Mesenchymal stem cell (in vitro differentiated cells and primary cell): Measurements from ENCODE around the gene POU5F2. TPM values are rescaled to one million over a fixed set of nuclear protein-coding genes. Genes with fewer than 3 reads are reported as not detected.

Source experiments
- DNase-seq: peaks from one replicate; pipeline ENCODE4 v3.0.0-alpha.2; 2013
- H2AFZ ChIP-seq: one replicate; pipeline ENCODE4 v1.6.1; 2013; ENCODE audit warnings: low read depth, mild to moderate bottlenecking, control low read depth, inconsistent platforms, low read length, moderate library complexity
- H2AK5ac ChIP-seq: 2 replicates; pipeline ENCODE4 v1.6.1; 2013; ENCODE audit warnings: low read length, moderate library complexity, mild to moderate bottlenecking, inconsistent platforms; ENCODE audit not compliant: severe bottlenecking
- H2BK120ac ChIP-seq: one replicate; pipeline ENCODE4 v1.6.1; 2013; ENCODE audit warnings: low read depth, mild to moderate bottlenecking, inconsistent platforms, low read length, moderate library complexity
- H2BK12ac ChIP-seq, 2 experiments: one replicate each; pipeline ENCODE4 v1.6.1; 2013; ENCODE audit warnings: inconsistent platforms in 2 of 2, low read length in 2 of 2, mild to moderate bottlenecking in 2 of 2, moderate library complexity in 2 of 2, control low read depth in 1 of 2
- H2BK15ac ChIP-seq: one replicate; pipeline ENCODE4 v1.6.1; 2013; ENCODE audit warnings: mild to moderate bottlenecking, low read depth, inconsistent platforms; ENCODE audit not compliant: poor library complexity, severe bottlenecking
- H2BK5ac ChIP-seq: 2 replicates; pipeline ENCODE4 v1.6.1; 2013; ENCODE audit warnings: low read depth, mild to moderate bottlenecking, low read length, control low read depth, inconsistent platforms; ENCODE audit not compliant: poor library complexity, severe bottlenecking
- H3K14ac ChIP-seq, 2 experiments: one replicate each; pipeline ENCODE4 v1.6.1; 2013; ENCODE audit warnings: inconsistent platforms in 2 of 2, low read length in 2 of 2, control low read depth in 1 of 2, mild to moderate bottlenecking in 1 of 2, moderate library complexity in 1 of 2
- H3K18ac ChIP-seq, 2 experiments: one replicate each; pipeline ENCODE4 v1.6.1; 2013; ENCODE audit warnings: inconsistent platforms in 2 of 2, low read length in 2 of 2, control low read depth in 1 of 2, low read depth in 1 of 2, mild to moderate bottlenecking in 1 of 2
- H3K23ac ChIP-seq, 2 experiments: one replicate each; pipeline ENCODE4 v1.6.1; 2013; ENCODE audit warnings: inconsistent platforms in 2 of 2, low read length in 2 of 2, mild to moderate bottlenecking in 2 of 2, moderate library complexity in 2 of 2, control low read depth in 1 of 2
- H3K27ac ChIP-seq: 2 replicates; pipeline ENCODE4 v1.5.1; 2013; ENCODE audit warnings: mild to moderate bottlenecking, moderate library complexity, low read length, control low read depth, inconsistent platforms; ENCODE audit not compliant: poor library complexity, severe bottlenecking
- H3K27me3 ChIP-seq, 2 experiments: 2 replicates each; pipeline versions ENCODE4 v1.6.1 to v1.7.0; 2013; ENCODE audit warnings: low read length in 2 of 2, mild to moderate bottlenecking in 2 of 2, moderate library complexity in 2 of 2, control low read depth in 1 of 2, inconsistent platforms in 1 of 2; ENCODE audit not compliant: control insufficient read depth in 1 of 2, insufficient read depth in 1 of 2
- H3K36me3 ChIP-seq, 2 experiments: 2 replicates each; pipeline versions ENCODE4 v1.6.1 to v1.7.0; 2013; ENCODE audit warnings: low read length in 2 of 2, control low read depth in 1 of 2, inconsistent platforms in 1 of 2, low read depth in 1 of 2, mild to moderate bottlenecking in 1 of 2; ENCODE audit not compliant: insufficient read depth in 2 of 2, control insufficient read depth in 1 of 2
- H3K4ac ChIP-seq, 2 experiments: one replicate each; pipeline ENCODE4 v1.6.1; 2013; ENCODE audit warnings: inconsistent platforms in 2 of 2, low read length in 2 of 2, mild to moderate bottlenecking in 2 of 2, moderate library complexity in 2 of 2, control low read depth in 1 of 2, low read depth in 1 of 2
- H3K4me1 ChIP-seq: 2 replicates; pipeline ENCODE4 v1.6.1; 2013; ENCODE audit warnings: low read depth, low read length, control low read depth; ENCODE audit not compliant: control insufficient read depth, insufficient read depth
- H3K4me2 ChIP-seq: 2 replicates; pipeline ENCODE4 v1.6.1; 2013; ENCODE audit warnings: low read length, mild to moderate bottlenecking, inconsistent platforms; ENCODE audit not compliant: poor library complexity, severe bottlenecking
- H3K4me3 ChIP-seq, 2 experiments: 2 replicates each; pipeline versions ENCODE4 v1.5.1 to v1.7.0; 2013; ENCODE audit warnings: low read length in 2 of 2, mild to moderate bottlenecking in 2 of 2, control low read depth in 1 of 2, low read depth in 1 of 2; ENCODE audit not compliant: insufficient read depth in 1 of 2
- H3K79me1 ChIP-seq: replicated peaks from 2 replicates; pipeline ENCODE4 v1.6.1; 2013; ENCODE audit warnings: mild to moderate bottlenecking, control low read depth, low read length, inconsistent platforms; ENCODE audit not compliant: poor library complexity, severe bottlenecking
- H3K9ac ChIP-seq: 2 replicates; pipeline ENCODE4 v1.7.0; 2013; ENCODE audit warnings: mild to moderate bottlenecking, low read length, moderate library complexity
- H3K9me3 ChIP-seq: 2 replicates; pipeline ENCODE4 v1.7.0; 2013; ENCODE audit warnings: mild to moderate bottlenecking, low read length; ENCODE audit not compliant: control insufficient read depth
- H4K8ac ChIP-seq: one replicate; pipeline ENCODE4 v1.6.1; 2013; ENCODE audit warnings: inconsistent platforms, mild to moderate bottlenecking, low read length, moderate library complexity
- H4K91ac ChIP-seq: one replicate; pipeline ENCODE4 v1.6.1; 2013; ENCODE audit warnings: mild to moderate bottlenecking, low read length, inconsistent platforms
- WGBS: methylation state at CpG from one replicate; pipeline ENCODE4 v1.1.7; 2013; ENCODE audit warnings: mixed read lengths; 5-methylcytosine and 5-hydroxymethylcytosine counted together
- polyA plus RNA-seq, 2 experiments: library from polyadenylated mRNA; stranded (reverse); fragments of 200-250 nt; gene quantifications; one replicate each; pipeline ENCODE4 v1.2.3, GENCODE V29; 2013

POU5F2 gene, protein sequence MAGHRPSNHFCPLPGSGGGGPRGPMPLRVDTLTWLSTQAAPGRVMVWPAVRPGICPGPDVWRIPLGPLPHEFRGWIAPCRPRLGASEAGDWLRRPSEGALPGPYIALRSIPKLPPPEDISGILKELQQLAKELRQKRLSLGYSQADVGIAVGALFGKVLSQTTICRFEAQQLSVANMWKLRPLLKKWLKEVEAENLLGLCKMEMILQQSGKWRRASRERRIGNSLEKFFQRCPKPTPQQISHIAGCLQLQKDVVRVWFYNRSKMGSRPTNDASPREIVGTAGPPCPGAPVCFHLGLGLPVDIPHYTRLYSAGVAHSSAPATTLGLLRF
- not detected for polyA plus RNA-seq (2013, experiment 1 of 2)
- polyA plus RNA-seq (2013, experiment 2 of 2), result under 0.01 TPM

DNA sequence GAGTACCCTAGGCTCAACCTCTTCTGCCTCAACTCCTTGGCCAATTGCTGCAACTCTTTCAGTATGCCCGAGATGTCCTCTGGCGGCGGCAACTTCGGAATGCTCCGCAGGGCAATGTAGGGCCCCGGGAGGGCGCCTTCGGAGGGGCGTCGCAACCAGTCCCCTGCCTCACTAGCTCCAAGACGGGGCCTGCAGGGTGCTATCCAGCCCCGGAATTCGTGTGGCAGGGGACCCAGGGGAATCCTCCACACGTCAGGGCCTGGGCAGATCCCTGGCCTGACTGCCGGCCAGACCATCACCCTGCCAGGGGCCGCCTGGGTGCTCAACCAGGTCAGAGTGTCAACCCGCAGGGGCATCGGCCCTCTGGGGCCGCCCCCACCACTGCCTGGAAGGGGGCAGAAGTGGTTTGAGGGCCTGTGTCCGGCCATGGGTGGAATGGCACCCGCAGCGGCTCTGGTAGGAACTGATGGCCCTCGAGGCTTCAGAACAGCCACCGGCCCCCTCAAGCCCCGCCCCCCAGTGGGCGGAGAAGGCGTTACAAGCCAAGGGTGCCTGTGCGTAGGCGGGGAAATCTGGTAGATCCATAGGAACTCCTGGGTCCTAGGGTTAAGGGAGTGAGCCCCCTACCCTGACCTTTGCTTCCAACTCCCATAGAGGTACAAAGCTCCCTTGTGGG lies at the start of gene POU5F2:
POU5F2 (minus strand) TSS at position 465 of the 676 bp plus-strand sequence; CDS start at position 428, 37 bp downstream.
- Histone ChIP-seq H3K36me3 (peaks cover 0 to 7% of the 10 kb centered on the region in 2 experiments), H4K91ac (no peak within 1 kb of the TSS), H3K4me1 (no peaks in the 10 kb centered on the region), H3K9me3 (no peaks in the 10 kb centered on the region), H4K8ac (no peak within 1 kb of the TSS), H2BK5ac (no peak within 1 kb of the TSS), H3K18ac (no peak within 1 kb of the TSS), H3K27ac (no peak within 1 kb of the TSS), H3K9ac (no peak within 1 kb of the TSS), H3K23ac (no peak within 1 kb of the TSS), H3K14ac (no peak within 1 kb of the TSS), H3K79me1 (no peaks in the 10 kb centered on the region), H2AFZ (no peak within 1 kb of the TSS), H2AK5ac (no peak within 1 kb of the TSS), H2BK120ac (no peak within 1 kb of the TSS), H3K4ac (no peak within 1 kb of the TSS), H2BK15ac (no peak within 1 kb of the TSS), H3K27me3 (no peaks in the 10 kb centered on the region), H3K4me3 (no peak within 1 kb of the TSS), H2BK12ac (no peak within 1 kb of the TSS), H3K4me2 (no peak within 1 kb of the TSS)
- no peak for DNase-seq
- WGBS, result 92% methylated on average over 29 of the region's 29 CpGs

DNA sequence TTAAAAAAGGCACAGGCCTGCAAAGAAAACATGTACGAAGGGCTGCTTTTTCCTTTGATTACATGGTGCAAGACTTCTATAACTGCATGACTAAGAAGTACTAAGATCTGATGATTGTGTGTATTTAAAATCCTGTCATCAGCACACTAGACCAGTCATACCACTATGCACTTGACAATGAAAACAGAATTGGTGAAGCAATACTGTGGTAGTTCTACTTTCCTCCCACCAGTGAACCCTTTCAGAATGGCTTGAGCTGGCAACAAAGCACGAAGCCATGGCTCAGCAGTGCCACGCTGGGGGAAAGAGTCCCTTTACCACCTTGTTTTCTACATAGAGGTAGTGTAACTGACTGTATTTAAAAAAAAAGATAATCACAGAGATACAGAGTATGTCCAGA lies 49.0 kb upstream of the POU5F2 start:
- Histone ChIP-seq H3K9ac (no peak overlapping the region), H3K18ac (no peak overlapping the region), H2BK5ac (no peak overlapping the region), H3K14ac (no peak overlapping the region), H2AK5ac (no peak overlapping the region), H3K36me3 (peaks cover 5 to 6% of the 10 kb centered on the region in 2 experiments), H3K4me1 (peaks cover 3% of the 10 kb centered on the region), H3K79me1 (no peaks in the 10 kb centered on the region), H3K4me3 (no peak overlapping the region), H3K27ac (no peak overlapping the region), H4K91ac (no peak overlapping the region), H2BK120ac (no peak overlapping the region), H3K9me3 (no peaks in the 10 kb centered on the region), H3K27me3 (no peaks in the 10 kb centered on the region), H2BK15ac (no peak overlapping the region), H4K8ac (no peak overlapping the region), H3K4ac (no peak overlapping the region), H2BK12ac (no peak overlapping the region), H2AFZ (no peak overlapping the region), H3K23ac (no peak overlapping the region), H3K4me2 (no peak overlapping the region)
- WGBS, result 100% methylated on average over 2 of the region's 3 CpGs
- DNase-seq, result peak; percentile 76

DNA sequence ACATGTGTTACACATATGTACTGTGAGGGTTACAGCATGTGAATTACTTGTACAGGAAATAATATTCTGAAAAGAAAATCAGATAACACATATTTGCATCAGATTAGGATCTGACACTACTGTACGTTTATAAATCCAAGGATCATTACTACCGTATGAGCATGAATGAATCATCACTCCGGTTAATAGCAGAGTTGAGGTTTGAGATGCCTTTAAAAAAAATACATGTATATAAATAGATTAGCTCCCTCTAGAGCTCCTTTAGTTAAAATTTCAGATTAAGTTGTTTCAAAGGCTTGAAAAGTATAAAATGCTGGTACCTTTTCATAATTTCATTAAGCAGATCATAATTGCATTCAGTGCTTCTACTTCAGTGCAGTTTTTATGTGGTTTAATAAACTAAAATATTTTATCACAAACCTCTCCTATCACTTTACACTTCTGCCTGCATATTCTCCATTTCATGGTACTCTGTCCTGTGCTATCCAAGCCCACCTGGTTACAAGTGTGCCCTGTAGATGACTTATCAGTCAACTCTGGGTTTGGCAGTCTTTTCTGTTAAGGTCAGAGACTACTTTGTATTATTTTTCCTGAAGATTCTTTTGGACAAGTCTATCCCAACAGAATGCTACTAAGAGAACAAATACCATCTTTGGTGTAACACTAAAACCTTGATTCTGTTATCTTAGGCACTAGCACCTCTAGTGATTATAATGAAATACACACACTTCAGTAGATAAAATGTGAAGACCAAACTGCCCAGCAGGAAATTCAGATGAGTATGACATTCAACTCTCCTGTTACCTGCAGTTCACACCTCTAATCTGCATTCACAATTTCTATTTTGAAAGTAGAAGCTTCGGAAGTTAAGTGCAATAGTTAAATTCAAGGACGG lies 48.0 kb upstream of the POU5F2 start:
- Histone ChIP-seq H3K18ac (no peak overlapping the region), H2BK12ac (no peak overlapping the region), H3K27me3 (no peaks in the 10 kb centered on the region), H3K14ac (no peak overlapping the region), H4K91ac (no peak overlapping the region), H2BK5ac (no peak overlapping the region), H3K27ac (no peak overlapping the region), H3K4ac (no peak overlapping the region), H3K4me3 (no peak overlapping the region), H3K79me1 (no peaks in the 10 kb centered on the region), H3K4me1 (no peaks in the 10 kb centered on the region), H3K9ac (no peak overlapping the region), H2AFZ (no peak overlapping the region), H3K36me3 (peaks cover 0 to under 1% of the 10 kb centered on the region in 2 experiments), H3K4me2 (no peak overlapping the region), H4K8ac (no peak overlapping the region), H2BK15ac (no peak overlapping the region), H3K23ac (no peak overlapping the region), H3K9me3 (no peaks in the 10 kb centered on the region), H2BK120ac (no peak overlapping the region), H2AK5ac (no peak overlapping the region)
- peak; percentile 63 for DNase-seq
- WGBS, result 68% methylated on average over 2 of the region's 5 CpGs

DNA sequence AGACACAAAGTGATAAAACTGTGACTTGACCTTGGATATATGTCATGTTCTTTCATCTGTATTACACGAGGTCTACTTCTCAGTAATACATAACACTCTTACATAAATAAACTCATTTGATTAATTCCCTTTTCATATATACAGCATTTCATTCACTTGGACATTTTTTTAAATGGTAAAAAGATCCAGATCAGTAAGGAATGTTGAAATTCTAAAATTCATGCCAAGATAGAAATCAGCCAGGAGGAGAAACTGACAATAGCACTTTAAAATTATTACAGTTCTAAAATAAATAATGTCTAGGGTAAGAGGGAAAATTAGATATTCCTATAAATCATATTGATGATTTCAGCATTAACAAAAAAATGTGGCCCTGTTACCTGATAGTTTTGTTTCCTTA lies 46.2 kb upstream of the POU5F2 start:
- Histone ChIP-seq H2BK5ac (no peak overlapping the region), H3K27me3 (no peaks in the 10 kb centered on the region), H2BK15ac (no peak overlapping the region), H2AFZ (no peak overlapping the region), H2BK12ac (no peak overlapping the region), H3K9ac (no peak overlapping the region), H3K4me2 (no peak overlapping the region), H3K9me3 (no peaks in the 10 kb centered on the region), H3K4me3 (no peak overlapping the region), H3K36me3 (no peaks in the 10 kb centered on the region), H3K79me1 (no peaks in the 10 kb centered on the region), H3K23ac (no peak overlapping the region), H3K4me1 (peaks cover 2% of the 10 kb centered on the region), H3K4ac (no peak overlapping the region), H3K14ac (no peak overlapping the region), H2BK120ac (no peak overlapping the region), H3K18ac (no peak overlapping the region), H2AK5ac (no peak overlapping the region), H3K27ac (no peak overlapping the region), H4K91ac (no peak overlapping the region), H4K8ac (no peak overlapping the region)
- no CpG with 5 or more reads among the region's 1 CpG for WGBS
- no peak for DNase-seq
